Adrenal gland (tissue), 5 donors: ENCODE measurements around the gene CLSTN1.

ENCODE experiments used
- CTCF ChIP-seq, 6 experiments: fragments of 450-650 bp in 4 of 6; fragments of 200-600 bp in 2 of 6; sonication (generic) in 1 of 6; IDR thresholded peaks; 1 replicate in 5 of 6; 2 replicates in 1 of 6; pipeline versions ENCODE4 v1.5.1 to v1.8.0; 2016 to 2021; ENCODE audit warnings: antibody characterized with exemption in 6 of 6, mild to moderate bottlenecking in 2 of 6, moderate library complexity in 1 of 6
- POLR2A ChIP-seq, 2 donors: fragments of 450-650 bp; IDR thresholded peaks; one replicate each; pipeline ENCODE4 v1.6.1; 2017; ENCODE audit warnings: antibody characterized with exemption in 2 of 2, mild to moderate bottlenecking in 2 of 2, moderate library complexity in 1 of 2
- donor health status: DM: no; HTN: no; CAD: no.

- peak in 1 of 2 donors; percentile 16 for TF ChIP-seq POLR2A (IDR thresholded peaks at IDR 0.05)
- peak in 1 of 6 experiments; percentile 23 for TF ChIP-seq CTCF (IDR thresholded peaks at IDR 0.05)
These were observed 1.6 kb upstream of the CLSTN1 start for GRCh38 chr1:9825093-9826074.
